NCI-H526 (cell line): ENCODE results near the gene CPT1A.
A peak's percentile ranks its signal among the peaks of the same experiment; 100 is the strongest.

ENCODE experiments used
- DNase-seq, 2 experiments: peaks; one replicate each; lab custom pipeline; 2025; lab: John Stamatoyannopoulos, UW

CPT1A gene

DNA sequence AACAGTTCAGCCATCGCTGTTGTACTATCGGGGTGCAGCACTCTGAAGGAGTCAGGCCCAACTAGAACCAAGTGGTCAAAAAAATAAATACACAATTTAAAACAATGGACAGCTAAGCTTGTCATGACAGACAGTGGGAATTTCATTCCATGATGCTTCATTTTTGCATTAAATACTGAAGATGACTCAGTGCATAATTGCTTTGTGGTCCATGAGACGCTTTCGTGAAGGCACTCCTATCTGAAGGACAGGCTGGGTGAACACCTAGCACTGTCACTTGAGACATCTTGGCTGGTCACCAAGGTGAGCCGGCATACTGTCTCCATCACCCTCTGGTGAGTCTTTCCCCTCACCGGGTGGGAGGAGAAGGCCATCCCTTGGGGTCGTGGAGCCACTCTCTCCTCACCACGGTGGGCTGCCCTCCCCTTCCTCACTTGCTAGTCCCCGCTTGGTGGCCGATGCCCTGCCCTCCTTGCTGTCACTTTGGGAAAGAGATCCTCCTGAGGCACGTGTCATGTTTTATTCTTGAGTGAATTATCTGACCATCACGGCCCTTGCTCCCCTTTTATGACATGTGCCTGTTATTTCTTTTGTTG, 85.4 kb downstream of the CPT1A start:
- DNase-seq, result no peak

DNA sequence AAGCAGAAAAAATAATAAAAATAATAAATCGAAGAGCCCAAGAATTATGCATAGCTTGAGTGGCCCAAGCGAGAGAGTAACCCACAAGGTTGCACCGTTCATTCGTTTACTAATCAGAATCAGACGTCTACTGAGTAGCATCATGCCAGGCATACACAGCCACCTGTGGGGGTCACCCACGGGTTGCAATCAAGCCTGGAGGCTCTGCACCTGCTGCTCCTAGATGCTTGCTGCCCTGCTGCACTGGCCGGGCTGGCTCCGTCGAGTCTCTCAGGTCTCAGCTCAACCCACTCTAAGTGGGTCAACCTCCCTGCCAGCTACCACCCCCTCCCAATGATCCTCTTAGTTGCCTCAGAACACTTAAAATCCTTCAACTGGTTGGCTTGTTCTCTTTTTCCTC, 88.4 kb downstream of the CPT1A start:
- DNase-seq, result peak; percentile 41 to 69

DNA sequence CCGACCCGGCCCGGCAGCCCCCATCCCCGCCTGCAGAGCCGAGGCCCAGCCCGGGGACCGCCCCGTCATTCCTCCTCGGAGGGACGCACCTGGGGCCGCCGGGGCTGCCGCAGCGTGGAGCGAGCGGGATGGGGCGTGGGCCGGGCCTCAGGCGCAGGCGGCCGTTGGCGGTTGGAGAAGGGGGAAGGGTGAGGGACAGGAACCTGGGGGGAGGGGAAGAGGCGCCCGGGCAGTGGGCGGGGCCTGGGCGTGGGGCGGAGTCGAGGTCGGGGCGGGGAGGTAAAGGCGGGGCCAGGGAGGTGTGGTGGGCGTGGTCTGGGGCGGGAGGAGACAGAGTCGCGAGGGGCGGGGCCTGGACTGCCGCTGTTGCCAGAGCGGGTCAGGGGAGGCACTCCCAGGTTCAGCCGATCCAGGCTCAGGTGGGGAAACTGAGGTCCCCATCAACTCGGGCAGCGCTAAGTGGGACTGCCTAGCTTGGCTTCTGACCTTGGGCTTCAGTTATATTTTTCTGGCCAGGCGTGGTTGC, 90.3 kb downstream of the CPT1A start, which contains the start of gene TESMIN:
TESMIN (minus strand) TSS at position 190 of the 526 bp plus-strand sequence. CDS start 860 bp downstream, outside the sequence.
- DNase-seq, result peak; percentile 81 to 98

DNA sequence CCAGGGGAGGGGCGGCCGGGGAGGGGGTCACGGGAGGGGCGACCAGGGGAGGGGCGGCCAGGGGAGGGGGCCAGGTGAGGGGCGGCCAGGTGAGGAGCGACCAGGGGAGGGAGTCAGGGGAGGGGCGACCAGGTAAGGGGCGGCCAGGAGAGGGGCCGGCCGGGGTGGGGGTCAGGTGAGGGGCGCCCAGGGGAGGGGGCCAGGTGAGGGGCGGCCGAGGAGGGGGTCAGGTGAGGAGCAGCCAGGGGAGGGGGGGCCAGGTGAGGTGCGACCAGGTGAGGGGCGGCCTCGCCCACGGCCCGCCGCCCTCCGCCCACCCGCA, 90.8 kb downstream of the CPT1A start:
- peak in 1 of 2 experiments; percentile 86 for DNase-seq

DNA sequence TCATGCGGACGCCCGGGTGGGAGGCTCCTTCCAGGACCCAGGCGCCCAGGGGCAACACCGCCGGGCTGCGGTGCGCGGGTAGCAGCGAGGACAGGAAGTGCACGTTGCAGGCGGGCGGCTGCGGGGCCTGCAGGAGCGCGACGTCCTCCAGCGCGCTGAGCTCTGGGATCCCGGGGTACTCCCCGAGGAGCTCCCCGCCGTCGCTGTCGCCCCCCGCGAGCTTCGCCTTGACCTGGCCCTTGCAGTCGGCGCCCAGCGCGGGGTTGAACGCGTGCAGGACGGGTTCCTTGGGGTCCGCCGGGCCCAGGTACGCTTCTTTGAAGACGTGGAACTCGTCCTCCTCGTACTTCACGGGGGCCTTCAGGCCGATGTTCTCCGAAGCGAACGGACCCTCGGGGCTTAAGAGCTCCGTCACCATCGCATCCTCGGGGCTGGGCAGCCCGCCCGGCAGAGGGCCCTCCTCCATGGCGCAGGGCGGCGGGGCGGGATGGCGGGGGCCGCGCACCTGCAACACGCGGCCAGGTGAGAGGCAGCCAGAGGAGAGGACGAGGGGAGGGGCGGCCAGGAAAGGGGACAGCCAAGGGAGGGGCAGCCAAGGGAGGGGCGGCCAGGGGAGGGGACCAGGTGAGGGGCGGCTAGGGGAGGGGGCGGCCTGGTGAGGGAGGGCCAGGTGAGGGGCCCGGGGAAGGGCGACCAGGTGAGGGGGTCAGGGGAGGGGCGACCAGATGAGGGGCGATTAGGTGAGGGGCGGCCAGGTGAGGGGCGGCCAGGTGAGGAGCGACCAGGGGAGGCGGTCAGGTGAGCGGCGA, 91.3 kb downstream of the CPT1A start:
- peak; percentile 56 to 88 for DNase-seq

DNA sequence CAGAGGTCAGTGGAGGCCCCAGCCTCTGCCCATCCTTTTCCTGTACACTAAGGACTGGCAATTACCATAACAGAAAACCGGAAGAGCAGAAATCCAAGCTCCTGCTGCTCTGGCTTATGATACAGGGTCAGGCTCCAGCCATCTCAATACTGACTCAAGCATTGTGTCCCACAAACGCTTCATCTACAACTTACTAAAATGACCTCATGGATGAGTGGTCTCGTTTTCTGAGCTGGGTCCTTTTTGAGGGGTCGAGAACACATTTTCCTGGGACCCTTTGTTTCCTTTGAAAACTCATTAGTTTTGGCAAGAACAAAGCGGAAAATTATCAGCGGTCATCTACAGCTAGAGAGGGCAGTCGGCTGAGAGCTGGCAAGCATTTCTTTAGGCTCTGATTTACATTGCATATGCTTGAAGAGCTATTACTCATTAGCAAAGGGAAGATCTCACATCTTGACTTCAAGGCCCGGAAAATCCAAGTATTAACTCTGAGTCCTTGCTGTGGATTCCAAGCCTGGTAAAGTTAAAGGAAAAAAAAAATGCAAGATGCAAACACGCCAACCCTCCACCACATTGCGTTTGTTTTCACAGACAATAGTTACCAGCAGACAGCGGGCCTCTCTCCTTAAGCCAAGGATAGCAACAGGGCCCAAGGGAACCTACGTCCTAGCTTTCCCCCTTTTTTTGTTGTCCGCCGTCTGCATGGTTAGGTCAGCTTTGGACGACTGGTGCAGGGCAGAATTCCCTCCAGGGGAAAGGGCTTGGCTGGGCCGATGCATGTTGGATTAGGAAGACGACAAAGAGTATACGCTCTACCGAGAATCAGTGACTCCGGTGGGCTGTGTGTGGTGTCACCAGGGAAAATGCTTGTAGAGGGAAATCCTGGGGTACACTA, 92.2 kb downstream of the CPT1A start:
- peak in 1 of 2 experiments; percentile 56 for DNase-seq

DNA sequence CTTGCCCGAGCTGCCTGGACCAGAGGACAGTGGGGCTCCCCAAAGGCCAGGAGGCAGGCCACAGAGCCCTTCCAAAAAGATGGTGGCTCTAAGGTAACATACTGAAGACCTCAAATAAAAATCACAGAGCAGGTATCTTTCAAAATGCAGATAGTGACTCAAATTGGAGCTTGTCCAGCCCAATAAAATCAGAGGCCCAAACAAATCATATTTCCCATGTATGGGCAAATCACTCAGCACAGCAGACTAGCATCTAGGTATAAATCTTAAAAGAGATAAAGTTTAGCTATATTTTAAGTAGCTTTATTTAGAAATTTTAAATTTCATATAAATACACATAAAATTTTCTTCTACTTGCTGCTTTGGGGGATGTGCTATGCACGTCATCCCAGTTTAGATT, 93.7 kb downstream of the CPT1A start:
- DNase-seq, result no peak

DNA sequence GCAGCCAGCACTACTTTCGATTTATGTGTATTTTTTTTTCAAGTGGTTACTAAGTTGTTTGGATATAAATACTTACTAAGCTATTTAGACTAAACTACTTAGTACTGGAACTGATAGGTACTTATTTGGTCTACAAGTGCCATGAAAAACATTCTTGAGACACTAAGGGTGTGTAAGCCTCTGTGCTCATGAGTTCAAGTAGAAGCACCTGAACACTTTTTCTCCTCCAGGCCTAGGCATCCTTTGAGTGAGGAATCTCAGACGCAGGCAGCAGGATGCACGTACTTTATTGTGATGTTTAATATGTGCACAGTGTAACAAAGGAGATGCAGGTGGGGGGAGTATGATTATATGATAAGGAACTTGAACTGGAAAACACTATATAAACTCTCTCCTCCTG, 98.2 kb downstream of the CPT1A start:
- no peak for DNase-seq

DNA sequence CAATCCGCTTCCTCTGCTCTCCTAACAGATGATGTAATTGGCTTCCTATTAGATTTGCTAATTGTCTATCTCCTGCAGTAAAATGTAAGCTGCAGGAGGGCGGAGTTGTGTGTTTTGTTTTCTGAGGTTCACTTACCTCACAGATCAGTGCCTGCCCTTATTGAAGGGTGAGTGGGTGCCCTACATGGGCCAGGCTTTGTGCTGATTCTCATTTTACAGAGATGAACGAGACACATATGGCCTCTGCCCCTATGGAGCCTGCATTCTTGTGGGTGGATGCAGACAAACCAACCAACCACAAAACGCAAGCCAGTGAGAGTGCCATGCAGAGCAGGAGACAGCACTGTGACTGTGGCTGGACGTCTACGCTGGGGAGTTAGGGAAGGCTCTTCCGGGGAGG, 100.3 kb downstream of the CPT1A start:
- DNase-seq, result no peak

DNA sequence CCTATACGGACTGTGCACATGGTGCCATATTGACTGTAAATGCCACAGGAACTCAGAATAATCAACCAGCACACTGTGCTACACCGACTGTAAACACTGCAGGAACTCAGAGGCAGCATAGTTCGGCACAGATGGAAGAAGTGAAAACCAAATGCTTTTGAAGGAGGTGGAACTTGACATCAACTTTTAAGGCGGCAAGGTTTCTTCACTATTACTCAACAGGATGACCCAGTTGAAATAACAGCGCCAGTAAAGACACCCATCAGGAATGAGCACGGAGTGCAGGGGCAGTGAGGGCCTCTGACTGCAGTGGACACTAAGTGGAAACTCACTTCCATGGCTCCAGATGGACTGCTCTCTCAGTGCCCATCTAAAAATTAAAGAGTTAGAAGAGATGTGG, 106.1 kb downstream of the CPT1A start:
- DNase-seq, result no peak

DNA sequence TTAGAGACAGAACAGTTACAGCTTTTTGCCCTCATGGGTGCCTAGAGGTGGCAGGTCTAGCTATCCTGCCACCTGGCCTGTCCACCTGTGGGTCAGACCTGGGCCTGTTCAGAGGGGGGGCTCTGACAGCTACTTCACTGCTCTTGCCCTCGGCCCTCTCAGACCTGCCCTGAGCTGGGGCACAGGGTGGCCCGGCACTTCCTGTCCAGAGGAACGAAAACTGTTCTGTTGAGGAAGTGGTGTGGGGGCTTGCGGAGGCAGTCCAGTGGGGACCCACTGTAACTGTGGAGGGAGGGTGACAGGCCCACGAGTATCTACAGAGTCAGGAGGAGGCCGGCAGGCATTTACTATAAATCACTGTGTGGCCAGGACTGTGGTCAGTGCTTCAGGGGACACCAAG, 106.6 kb downstream of the CPT1A start:
- DNase-seq, result no peak

DNA sequence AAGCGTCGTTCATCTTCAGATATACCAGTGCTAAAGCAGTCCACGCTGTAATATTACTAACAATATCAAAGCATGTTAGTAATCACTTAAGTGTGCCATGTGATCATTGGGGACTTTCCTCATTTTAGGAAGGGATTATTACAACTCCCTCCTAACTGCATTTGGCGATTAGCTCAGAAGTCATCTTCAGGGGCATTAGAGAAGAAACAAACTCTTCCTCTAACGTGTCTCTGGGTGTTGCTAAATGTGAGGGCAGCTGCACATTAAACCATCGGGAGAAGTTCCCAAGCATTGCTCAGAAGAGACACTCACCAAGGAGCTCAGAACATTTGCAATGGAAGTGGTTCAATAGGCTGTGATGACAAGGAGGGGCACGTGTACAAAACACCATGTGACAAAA, 107.6 kb downstream of the CPT1A start:
- no peak for DNase-seq

DNA sequence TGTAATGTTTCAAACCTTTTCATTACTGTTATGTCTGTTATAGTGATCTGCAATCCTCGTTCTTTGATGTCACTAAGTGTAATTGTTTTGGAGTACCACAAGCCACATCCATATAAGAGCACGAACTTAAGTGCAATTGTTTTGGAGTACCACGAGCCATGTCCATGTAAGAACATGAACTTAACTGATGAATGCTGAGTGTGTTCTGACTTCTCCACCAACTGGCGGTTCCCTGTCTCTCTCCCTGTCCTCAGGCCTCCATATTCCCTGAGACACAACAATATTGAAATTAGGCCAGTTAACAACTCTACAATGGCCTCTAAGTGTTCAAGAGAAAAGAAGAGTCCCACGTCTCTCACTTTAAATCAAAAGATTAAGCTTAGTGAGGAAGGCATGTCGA, 113.9 kb downstream of the CPT1A start:
- DNase-seq, result peak in 1 of 2 experiments; percentile 16

DNA sequence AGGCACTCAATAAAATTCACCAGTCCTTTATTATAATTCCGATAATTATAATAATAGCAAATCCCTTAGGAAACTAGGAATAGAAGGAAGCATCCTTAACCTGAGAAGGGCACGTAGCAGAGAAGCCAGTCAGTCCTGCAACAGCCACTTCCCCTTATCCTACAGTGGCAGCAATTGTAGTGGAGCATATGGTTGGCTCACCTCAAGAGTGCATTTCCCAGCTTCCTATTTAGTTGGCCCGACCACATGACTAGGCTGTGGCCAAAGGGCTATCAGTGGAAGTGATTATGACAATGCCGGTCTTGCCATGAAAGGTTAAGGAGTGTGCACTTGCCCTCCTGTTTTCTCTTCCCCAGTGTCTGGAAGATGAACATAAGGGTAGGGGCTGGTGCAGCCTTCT, 117.4 kb downstream of the CPT1A start:
- DNase-seq, result no peak

DNA sequence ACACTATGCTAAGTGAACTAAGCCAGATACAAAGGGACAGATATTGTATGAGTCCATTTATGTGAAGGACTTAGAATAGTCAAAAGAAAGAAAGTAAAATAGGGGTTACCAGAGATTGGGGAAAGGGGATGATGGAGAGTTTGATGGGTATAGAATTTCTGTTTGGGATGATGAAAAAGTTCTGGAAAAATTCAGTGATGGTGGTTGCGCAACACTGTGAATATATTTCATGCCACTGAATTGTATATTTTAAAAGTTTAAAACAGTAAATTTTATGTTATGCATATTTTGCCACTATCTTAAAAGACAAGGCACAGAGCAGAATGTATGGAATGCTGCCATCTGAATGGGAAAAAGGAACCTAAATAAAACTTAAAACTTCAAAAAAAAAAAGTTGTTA, 119.6 kb downstream of the CPT1A start:
- no peak for DNase-seq

DNA sequence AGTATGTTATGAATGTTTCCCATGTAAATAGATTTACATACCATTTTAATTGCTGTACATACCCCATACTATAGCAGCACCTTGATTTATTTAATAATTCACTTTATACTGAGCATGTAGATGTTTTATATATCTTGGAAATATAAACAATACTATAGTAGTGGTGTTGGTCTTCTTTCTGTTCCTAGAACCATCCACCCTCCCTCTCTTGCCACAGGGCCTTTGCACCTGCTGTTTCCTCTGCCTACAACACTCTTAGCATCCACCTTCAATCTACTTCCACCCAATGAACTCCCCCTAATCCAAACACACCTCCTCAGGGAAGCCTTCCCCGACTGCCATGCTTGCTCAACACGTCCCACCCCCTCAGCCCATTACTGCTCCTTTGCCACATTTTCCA, 120.6 kb downstream of the CPT1A start:
- no peak for DNase-seq

DNA sequence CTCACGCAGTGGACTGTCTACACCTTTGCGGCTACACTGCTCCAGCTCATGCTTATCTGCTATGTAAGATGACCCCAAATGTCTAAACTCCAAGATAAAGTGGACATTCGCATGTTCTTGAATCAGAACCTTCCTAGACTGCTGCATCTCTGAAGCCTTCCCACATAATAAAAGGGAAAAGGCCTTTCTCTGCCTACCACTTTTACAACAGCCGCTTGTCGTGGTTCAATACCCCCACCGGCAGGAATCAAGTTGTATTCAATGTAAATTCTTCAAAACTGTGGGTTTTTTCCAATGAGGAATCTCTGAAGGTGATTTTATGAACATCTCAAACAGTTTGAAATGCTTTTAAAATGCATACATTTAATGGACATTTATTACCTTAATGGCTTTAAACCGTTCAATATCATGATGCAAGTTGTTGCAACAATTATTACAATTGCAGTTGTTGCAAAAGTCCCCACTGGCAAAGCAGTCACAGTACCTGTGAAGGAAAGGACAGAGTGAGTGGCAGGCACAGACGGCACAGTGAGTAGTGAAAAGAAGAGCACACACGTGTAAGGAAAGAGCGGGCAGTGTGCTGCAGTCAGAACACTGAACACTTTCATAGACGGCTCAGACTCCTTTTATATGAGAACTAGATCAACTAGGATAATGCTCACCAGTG, 126.1 kb downstream of the CPT1A start:
- peak in 1 of 2 experiments; percentile 10 for DNase-seq

DNA sequence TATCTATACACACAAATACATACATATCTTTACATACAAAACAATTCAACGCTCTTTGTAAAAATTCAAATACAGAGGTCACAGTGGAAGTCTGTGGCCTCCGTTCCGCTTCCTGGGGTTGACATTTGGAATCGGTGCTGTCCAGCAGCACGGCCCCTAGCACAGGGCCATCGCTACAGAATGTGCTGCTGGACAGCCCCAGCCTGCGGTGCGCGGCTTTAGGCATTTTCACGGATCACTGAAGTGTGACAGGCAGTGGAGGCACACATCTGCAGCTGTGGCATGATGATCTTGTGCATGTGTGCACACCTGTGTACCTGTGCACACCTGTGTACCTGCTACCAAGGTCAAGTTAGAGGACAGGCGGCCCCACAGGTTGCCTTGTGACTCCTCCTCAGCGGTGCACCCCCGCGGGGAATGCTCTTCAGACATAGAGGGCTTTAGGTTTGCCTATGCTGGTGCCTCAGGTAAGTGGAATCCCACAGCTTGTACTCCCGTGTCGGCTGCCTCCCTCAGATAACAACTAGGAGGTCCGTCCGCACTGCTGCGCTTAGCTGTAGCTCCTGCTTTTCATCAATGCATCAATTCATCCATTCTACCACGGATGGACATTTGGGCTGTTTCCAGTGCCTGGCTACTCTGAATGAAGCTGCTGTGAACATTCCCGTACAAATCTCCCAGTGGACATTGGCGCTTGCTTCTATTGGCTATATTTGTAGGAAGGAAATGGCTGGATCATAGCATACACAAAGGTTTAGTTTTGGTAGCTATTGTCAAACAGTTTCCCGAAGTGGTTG, 127.5 kb downstream of the CPT1A start:
- peak in 1 of 2 experiments; percentile 42 for DNase-seq

DNA sequence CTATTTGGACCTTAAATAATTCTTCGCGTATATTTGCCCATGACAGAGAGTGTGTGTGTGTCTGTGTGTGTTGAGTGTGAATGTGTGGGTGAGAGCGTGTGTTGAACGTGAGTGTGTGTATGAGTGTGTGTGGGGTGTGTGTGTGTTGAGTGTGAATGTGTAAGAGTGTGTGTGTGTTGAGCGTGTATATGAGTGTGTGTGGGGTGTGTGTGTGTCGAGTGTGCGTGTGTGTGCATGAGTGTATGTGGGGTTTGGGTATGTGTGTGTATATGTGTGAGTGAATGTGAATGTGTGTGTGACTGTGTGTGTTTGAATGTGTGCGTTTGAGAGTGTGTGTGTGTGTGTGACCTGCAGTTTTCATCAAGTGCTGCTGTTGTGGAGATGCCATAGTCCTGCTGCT, 130.6 kb downstream of the CPT1A start:
- DNase-seq, result no peak

DNA sequence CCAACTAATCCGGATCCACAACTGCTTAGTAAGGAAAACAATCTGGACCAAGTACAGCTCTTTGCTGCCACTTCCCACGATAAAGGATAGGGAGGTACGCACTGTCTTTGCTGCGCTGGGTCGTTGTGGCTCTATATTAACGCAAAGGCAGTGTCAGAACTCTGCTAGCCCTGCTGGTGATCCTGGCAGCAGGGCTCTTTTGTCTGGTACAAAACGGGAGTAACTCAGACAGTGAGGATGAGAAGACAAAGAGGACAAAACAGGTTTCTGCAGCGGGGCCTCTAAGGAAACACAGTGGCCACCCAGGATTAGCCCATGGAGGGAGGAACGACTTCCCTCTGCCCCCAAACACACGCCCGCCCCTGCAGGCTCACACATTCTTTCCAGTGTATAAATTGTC, 131.3 kb downstream of the CPT1A start:
- no peak for DNase-seq

DNA sequence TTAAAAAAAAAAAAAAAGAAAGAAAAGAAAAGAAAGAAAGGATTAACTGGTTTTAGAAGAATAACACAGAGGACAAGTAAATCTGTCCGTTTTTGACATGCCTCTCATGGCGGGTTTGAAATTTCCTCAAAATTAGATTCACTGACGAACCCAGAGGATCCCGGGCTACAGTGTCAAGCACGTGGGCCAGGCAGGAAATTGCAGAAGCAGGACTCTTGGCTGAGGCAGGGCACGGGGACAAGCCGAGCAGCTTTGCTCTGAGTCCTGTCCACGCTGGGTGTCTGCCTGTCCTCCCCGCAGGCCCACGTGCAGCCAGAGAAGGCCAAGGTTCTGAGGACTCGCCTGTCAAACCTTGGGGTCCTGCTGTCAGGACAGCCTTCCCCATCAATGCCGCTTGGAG, 132.7 kb downstream of the CPT1A start:
- DNase-seq, result no peak
